Measurements from ENCODE around the gene TMEM50A. TPM values are rescaled to one million over a fixed set of nuclear protein-coding genes. Genes with fewer than 3 reads are reported as not detected.
"Not testable (repeated sequence)": the region's sequence is repeated elsewhere in the genome, so short reads cannot be mapped to it uniquely, and the experiment has no call there.

TMEM50A gene
- total and polyA plus RNA-seq, 2 experiments from 2014 or later, result 53.9 to 229 TPM

DNA sequence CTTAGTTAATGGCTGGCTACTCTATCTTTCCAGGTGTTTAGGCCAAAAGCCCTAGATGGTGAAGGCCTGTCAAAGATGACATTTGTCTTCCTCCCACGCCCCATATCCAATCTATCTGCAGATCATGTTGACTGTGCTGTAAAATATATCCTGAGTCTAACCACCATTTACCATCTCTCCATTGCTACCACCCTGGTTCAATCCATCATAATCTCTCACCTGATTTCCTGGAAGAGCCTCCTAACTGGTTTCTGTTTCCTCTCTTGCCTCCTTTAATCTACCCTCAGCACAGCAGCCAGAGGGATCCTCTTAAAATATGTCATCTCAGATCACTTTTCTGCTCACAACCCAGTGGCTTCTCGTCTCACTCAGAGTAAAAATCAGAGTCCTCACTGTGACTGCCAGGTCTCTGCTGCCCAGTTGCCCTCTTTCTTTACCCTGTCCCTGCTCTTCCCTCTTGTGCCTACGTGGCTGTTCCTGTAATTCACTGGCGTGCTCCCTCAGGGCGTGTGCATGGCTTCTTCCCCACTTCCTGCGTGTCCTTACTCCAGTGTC lies 17.8 kb downstream of the TMEM50A start:
- no peak overlapping the region for H3K4me3 ChIP-seq
- DNase-seq (ENCODE audit: low read depth in 1 of 2, low spot score in 1 of 2), result no peak
- H3K4me1 ChIP-seq (ENCODE audit: low read depth), result no peaks in the 10 kb centered on the region
- no peaks in the 10 kb centered on the region for H3K9me3 ChIP-seq (ENCODE audit: low read depth)
- peak overlapping the region; percentile 51 for H3K27ac ChIP-seq
- peaks cover 48% of the 10 kb centered on the region for H3K36me3 ChIP-seq
- TF ChIP-seq, protein P1, sequence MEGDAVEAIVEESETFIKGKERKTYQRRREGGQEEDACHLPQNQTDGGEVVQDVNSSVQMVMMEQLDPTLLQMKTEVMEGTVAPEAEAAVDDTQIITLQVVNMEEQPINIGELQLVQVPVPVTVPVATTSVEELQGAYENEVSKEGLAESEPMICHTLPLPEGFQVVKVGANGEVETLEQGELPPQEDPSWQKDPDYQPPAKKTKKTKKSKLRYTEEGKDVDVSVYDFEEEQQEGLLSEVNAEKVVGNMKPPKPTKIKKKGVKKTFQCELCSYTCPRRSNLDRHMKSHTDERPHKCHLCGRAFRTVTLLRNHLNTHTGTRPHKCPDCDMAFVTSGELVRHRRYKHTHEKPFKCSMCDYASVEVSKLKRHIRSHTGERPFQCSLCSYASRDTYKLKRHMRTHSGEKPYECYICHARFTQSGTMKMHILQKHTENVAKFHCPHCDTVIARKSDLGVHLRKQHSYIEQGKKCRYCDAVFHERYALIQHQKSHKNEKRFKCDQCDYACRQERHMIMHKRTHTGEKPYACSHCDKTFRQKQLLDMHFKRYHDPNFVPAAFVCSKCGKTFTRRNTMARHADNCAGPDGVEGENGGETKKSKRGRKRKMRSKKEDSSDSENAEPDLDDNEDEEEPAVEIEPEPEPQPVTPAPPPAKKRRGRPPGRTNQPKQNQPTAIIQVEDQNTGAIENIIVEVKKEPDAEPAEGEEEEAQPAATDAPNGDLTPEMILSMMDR (IDR thresholded peaks at IDR 0.05; ENCODE audit: low read depth, low read length), result no peak
- no peaks in the 10 kb centered on the region for H3K27me3 ChIP-seq

DNA sequence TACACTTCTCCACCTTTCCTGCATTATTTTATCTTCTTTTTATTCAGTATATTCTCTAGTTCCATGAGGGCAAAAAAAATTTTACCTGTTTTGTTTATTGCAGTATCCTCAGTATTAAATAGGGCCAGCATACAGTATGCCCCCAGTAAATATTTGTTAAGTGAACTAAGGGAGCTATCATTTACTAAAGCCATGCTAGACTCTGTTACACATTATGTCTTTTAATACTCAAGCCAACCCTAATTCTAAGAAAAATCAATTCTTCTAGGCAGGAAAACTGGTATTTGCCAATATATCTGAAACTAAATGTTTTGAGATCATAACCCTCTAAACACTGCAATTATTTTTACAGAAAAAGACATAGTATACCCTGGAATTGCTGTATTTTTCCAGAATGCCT lies 18.3 kb downstream of the TMEM50A start:
- Histone ChIP-seq H3K4me1 (ENCODE audit: low read depth) (no peaks in the 10 kb centered on the region), H3K36me3 (peaks cover 54% of the 10 kb centered on the region), H3K27ac (no peak overlapping the region), H3K9me3 (ENCODE audit: low read depth) (no peaks in the 10 kb centered on the region), H3K27me3 (no peaks in the 10 kb centered on the region), H3K4me3 (no peak overlapping the region)
- TF ChIP-seq, protein P1 (IDR thresholded peaks at IDR 0.05; ENCODE audit: low read depth, low read length), result no peak
- no peak for DNase-seq (ENCODE audit: low read depth in 1 of 2, low spot score in 1 of 2)

DNA sequence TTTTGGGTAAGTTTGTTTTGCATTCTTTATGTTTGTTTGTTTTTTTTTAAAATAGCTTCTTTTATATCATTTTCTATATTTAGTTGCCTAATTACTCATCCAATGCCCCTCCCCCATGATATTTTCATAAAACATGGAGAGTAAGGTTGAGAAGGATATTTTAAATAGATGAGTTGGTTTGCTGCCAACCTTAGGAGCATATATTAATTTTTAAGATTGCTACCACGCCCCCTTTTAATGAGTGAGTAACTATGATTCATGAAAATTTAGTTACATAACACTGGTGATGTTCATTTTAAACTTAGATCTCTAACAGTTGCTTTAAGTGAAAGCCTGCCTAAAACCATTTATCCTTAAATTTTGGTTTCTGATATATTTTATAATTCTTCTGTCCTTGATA lies 18.7 kb downstream of the TMEM50A start:
- no peaks in the 10 kb centered on the region for H3K4me1 ChIP-seq (ENCODE audit: low read depth)
- no peaks in the 10 kb centered on the region for H3K27me3 ChIP-seq
- H3K4me3 ChIP-seq, result no peak overlapping the region
- H3K36me3 ChIP-seq, result peaks cover 51% of the 10 kb centered on the region
- no peaks in the 10 kb centered on the region for H3K9me3 ChIP-seq (ENCODE audit: low read depth)
- no peak overlapping the region for H3K27ac ChIP-seq
- TF ChIP-seq, protein P1 (IDR thresholded peaks at IDR 0.05; ENCODE audit: low read depth, low read length), result no peak
- DNase-seq (ENCODE audit: low read depth in 1 of 2, low spot score in 1 of 2), result no peak

DNA sequence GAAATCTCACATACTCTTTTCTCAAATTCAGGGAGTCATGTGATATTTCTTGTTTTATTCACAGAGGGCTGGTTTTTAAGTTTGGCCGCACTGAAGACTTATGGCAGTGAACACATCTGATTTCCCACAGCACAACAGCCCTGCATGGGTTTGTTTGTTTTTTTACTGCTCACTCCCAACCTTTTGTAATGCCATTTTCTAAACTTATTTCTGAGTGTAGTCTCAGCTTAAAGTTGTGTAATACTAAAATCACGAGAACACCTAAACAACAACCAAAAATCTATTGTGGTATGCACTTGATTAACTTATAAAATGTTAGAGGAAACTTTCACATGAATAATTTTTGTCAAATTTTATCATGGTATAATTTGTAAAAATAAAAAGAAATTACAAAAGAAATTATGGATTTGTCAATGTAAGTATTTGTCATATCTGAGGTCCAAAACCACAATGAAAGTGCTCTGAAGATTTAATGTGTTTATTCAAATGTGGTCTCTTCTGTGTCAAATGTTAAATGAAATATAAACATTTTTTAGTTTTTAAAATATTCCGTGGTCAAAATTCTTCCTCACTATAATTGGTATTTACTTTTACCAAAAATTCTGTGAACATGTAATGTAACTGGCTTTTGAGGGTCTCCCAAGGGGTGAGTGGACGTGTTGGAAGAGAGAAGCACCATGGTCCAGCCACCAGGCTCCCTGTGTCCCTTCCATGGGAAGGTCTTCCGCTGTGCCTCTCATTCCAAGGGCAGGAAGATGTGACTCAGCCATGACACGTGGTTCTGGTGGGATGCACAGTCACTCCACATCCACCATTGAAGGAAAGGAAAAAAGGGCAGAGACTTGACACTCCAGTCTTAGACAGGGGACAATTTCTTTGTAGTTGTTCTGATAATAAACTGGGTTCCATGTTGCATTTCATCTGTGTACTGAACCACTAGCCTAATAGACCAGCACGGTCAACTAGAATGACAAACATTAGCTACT lies 22.8 kb downstream of the TMEM50A start:
- Histone ChIP-seq H3K9me3 (ENCODE audit: low read depth) (no peaks in the 10 kb centered on the region), H3K4me3 (no peak overlapping the region), H3K27ac (peak overlapping the region; percentile 9), H3K27me3 (no peaks in the 10 kb centered on the region), H3K36me3 (peaks cover 20% of the 10 kb centered on the region), H3K4me1 (ENCODE audit: low read depth) (no peaks in the 10 kb centered on the region)
- TF ChIP-seq, protein P1 (IDR thresholded peaks at IDR 0.05; ENCODE audit: low read depth, low read length), result no peak
- peak in 1 of 2 donors; percentile 21 for DNase-seq (ENCODE audit: low read depth in 1 of 2, low spot score in 1 of 2)

DNA sequence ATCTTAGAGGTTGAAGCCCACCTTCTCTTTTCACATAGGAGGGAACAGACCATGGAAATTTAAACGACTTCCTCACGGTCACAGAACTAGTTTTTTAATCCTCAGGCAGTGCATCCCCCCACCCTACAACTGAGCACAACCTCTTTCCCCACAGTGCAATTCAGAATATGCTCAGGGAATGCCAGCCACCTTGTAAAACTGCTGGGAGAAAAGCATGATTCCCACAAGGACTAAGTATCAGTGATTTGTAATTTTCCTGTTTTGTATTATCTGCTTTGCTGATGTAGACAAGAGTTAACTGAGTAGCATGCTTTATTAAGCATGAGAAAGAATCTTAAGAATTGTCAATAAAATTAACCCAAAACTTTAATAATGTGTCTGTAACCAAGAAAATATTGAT lies 23.8 kb downstream of the TMEM50A start:
- Histone ChIP-seq H3K36me3 (peaks cover 20% of the 10 kb centered on the region), H3K27me3 (no peaks in the 10 kb centered on the region), H3K9me3 (ENCODE audit: low read depth) (no peaks in the 10 kb centered on the region), H3K4me1 (ENCODE audit: low read depth) (no peaks in the 10 kb centered on the region), H3K4me3 (no peak overlapping the region), H3K27ac (peak overlapping the region; percentile 25)
- TF ChIP-seq, protein P1 (IDR thresholded peaks at IDR 0.05; ENCODE audit: low read depth, low read length), result no peak
- no peak for DNase-seq (ENCODE audit: low read depth in 1 of 2, low spot score in 1 of 2)

DNA sequence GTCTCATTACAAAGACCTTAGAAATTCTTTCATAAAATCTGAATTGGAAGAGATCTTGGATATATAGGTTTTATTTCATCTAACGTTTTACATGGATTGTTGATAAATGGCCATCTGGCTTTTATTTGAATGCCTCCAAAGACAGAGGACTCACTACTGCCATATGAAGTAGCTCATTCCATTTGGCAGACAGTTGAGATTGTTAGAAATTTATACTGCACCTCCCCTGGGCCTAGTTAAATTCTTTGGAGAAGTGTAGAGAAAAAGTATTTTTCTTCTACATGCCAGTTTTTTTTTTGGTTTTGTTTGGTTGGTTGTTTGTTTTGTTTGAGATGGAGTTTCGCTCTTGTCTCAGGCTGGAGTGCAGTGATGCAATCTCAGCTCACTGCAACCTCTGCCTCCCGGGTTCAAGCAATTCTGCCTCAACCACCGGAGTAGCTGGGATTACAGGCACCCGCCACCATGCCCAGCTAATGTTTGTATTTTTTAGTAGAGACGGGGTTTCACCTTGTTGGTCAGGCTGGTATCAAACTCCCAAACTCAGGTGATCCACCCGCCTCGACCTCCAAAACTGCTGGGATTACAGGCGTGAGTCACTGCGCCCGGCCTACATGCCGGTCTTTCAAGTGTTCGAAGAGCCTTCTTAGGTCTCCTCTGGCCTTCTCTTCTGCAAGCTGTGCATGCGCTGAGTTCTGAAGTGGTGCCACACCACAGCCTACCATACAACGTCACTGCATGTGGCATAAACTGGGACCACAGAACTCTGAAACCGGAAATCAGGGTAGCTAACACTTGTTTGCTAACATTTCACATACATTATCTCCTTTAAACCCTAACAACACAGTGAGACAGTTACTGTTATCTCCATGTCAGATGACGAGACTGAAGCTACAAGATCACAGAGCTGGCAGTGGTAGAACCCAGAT lies 24.8 kb downstream of the TMEM50A start:
- H3K36me3 ChIP-seq, result peaks cover 20% of the 10 kb centered on the region
- DNase-seq (ENCODE audit: low read depth in 1 of 2, low spot score in 1 of 2); H3K27ac ChIP-seq; H3K4me1 ChIP-seq (ENCODE audit: low read depth); H3K4me3 ChIP-seq; H3K27me3 ChIP-seq; H3K9me3 ChIP-seq (ENCODE audit: low read depth): not testable (repeated sequence)

Data from cardiac muscle cell (in vitro differentiated cells and primary cell).